ENCODE results near the gene NBEAL2. TPM values are rescaled to one million over a fixed set of nuclear protein-coding genes. Genes with fewer than 3 reads are reported as not detected.

The NBEAL2 gene
- polyA plus RNA-seq, 1 donor from 2014 or later = 3.3 TPM

- Histone ChIP-seq H3K4me2 (ENCODE audit: low read length) (no peak overlapping the region), H3K36me3 (ENCODE audit: insufficient read depth, low read length) (no peaks in the 10 kb centered on the region), H3K79me2 (replicated peaks; ENCODE audit: insufficient read depth, low read length) (peaks cover 25% of the 10 kb centered on the region), H3K27ac (ENCODE audit: low read length) (no peak overlapping the region), H3F3A (ENCODE audit: insufficient read depth, low read length, poor library complexity, severe bottlenecking) (no peaks in the 10 kb centered on the region), H3K9me3 (ENCODE audit: low read length) (peaks cover 3% of the 10 kb centered on the region), H3K27me3 (ENCODE audit: insufficient read depth, low read depth, low read length) (no peaks in the 10 kb centered on the region), H3K9ac (ENCODE audit: low read length) (no peak overlapping the region), H4K20me1 (ENCODE audit: insufficient read depth) (no peaks in the 10 kb centered on the region), H3K9me2 (ENCODE audit: insufficient read depth, low read length) (no peaks in the 10 kb centered on the region), H2AFZ (ENCODE audit: low read depth, low read length) (no peak overlapping the region), H3K4me3 (ENCODE audit: low read length) (no peak overlapping the region)
- no peak for TF ChIP-seq TAF1 (IDR thresholded peaks at IDR 0.05; ENCODE audit: low read depth)
- TF ChIP-seq CTCF (IDR thresholded peaks at IDR 0.05; ENCODE audit: poor library complexity, severe bottlenecking) = no peak
- TF ChIP-seq EZH2 (IDR thresholded peaks at IDR 0.05; ENCODE audit: borderline replicate concordance, insufficient read depth, low read length, poor library complexity, severe bottlenecking) = no peak
- TF ChIP-seq POLR2AphosphoS5 (IDR thresholded peaks at IDR 0.05) = no peak
- TF ChIP-seq SMC3 (conservative IDR thresholded peaks at IDR 0.05; ENCODE audit: poor library complexity) = no peak
- no peak for TF ChIP-seq RAD21 (conservative IDR thresholded peaks at IDR 0.05)
- TF ChIP-seq REST (IDR thresholded peaks at IDR 0.05; ENCODE audit: borderline replicate concordance) = no peak
- no peak for TF ChIP-seq MXI1 (conservative IDR thresholded peaks at IDR 0.05; ENCODE audit: poor library complexity, severe bottlenecking)
- TF ChIP-seq EP300 (conservative IDR thresholded peaks at IDR 0.05; ENCODE audit: poor library complexity, severe bottlenecking) = no peak
Measured at GRCh38 chr3:46947546-46947901, 31.9 kb upstream of the NBEAL2 start.

- Histone ChIP-seq H3K36me3 (ENCODE audit: insufficient read depth, low read length) (no peaks in the 10 kb centered on the region), H3K27me3 (ENCODE audit: insufficient read depth, low read depth, low read length) (no peaks in the 10 kb centered on the region), H3K4me3 (ENCODE audit: low read length) (no peak overlapping the region), H3K9me2 (ENCODE audit: insufficient read depth, low read length) (no peaks in the 10 kb centered on the region), H2AFZ (ENCODE audit: low read depth, low read length) (no peak overlapping the region), H3K27ac (ENCODE audit: low read length) (no peak overlapping the region), H3K79me2 (replicated peaks; ENCODE audit: insufficient read depth, low read length) (peaks cover 25% of the 10 kb centered on the region), H4K20me1 (ENCODE audit: insufficient read depth) (no peaks in the 10 kb centered on the region), H3K9me3 (ENCODE audit: low read length) (peaks cover 3% of the 10 kb centered on the region), H3K9ac (ENCODE audit: low read length) (no peak overlapping the region), H3F3A (ENCODE audit: insufficient read depth, low read length, poor library complexity, severe bottlenecking) (no peaks in the 10 kb centered on the region), H3K4me2 (ENCODE audit: low read length) (no peak overlapping the region)
- TF ChIP-seq REST (IDR thresholded peaks at IDR 0.05; ENCODE audit: borderline replicate concordance) = no peak
- TF ChIP-seq TAF1 (IDR thresholded peaks at IDR 0.05; ENCODE audit: low read depth) = no peak
- no peak for TF ChIP-seq SMC3 (conservative IDR thresholded peaks at IDR 0.05; ENCODE audit: poor library complexity)
- no peak for TF ChIP-seq EZH2 (IDR thresholded peaks at IDR 0.05; ENCODE audit: borderline replicate concordance, insufficient read depth, low read length, poor library complexity, severe bottlenecking)
- no peak for TF ChIP-seq MXI1 (conservative IDR thresholded peaks at IDR 0.05; ENCODE audit: poor library complexity, severe bottlenecking)
- no peak for TF ChIP-seq EP300 (conservative IDR thresholded peaks at IDR 0.05; ENCODE audit: poor library complexity, severe bottlenecking)
- no peak for TF ChIP-seq CTCF (IDR thresholded peaks at IDR 0.05; ENCODE audit: poor library complexity, severe bottlenecking)
- no peak for TF ChIP-seq POLR2AphosphoS5 (IDR thresholded peaks at IDR 0.05)
- TF ChIP-seq RAD21 (conservative IDR thresholded peaks at IDR 0.05) = no peak
Measured at GRCh38 chr3:46947981-46948791, 31.3 kb upstream of the NBEAL2 start.

Data from neural cell (in vitro differentiated cells).